Astrocyte of the cerebellum (primary cell): ENCODE results near the gene ENPP5.
"Not testable (repeated sequence)": the region's sequence is repeated elsewhere in the genome, so short reads cannot be mapped to it uniquely, and the experiment has no call there.

ENCODE experiments used
- DNase-seq: peaks from one replicate; pipeline ENCODE4 v3.0.0-alpha.2; 2011; ENCODE audit warnings: low read depth
- H3K4me3 ChIP-seq: 2 replicates; pipeline ENCODE4 v1.5.1; 2011; ENCODE audit warnings: mild to moderate bottlenecking, low read depth, low read length, moderate library complexity
- in situ Hi-C: cut with HindIII; loops from 2 replicates; pipeline ENCODE4 v1.10.0; 2017; ENCODE audit warnings: low sequenced_read_pairs
- TF ChIP-seq, protein P1 (sequence below): IDR thresholded peaks from 2 replicates; pipeline ENCODE4 v1.5.1; 2012; ENCODE audit warnings: low read length, low read depth, moderate library complexity, mild to moderate bottlenecking; ENCODE audit errors: missing control alignments

Gene ENPP5

DNA sequence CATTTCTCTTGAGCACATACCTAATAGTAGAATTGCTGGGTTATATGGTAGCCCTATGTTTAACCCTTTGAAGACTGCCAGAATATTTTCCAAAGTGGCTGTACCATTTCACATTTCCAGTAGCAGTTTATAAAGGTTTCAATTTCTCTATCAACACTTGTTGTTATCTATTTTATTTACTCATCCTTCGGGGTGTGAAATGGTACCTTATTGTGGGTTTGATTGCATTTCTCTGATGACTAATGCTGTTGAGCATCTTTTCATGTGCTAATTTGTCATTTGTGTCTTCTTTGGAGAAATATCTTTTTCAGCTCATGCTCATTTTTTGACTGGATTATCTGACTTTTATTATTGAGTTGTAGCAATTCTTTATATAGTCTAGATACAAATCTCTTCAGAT, 35.6 kb downstream of the ENPP5 start:
- TF ChIP-seq, protein P1, sequence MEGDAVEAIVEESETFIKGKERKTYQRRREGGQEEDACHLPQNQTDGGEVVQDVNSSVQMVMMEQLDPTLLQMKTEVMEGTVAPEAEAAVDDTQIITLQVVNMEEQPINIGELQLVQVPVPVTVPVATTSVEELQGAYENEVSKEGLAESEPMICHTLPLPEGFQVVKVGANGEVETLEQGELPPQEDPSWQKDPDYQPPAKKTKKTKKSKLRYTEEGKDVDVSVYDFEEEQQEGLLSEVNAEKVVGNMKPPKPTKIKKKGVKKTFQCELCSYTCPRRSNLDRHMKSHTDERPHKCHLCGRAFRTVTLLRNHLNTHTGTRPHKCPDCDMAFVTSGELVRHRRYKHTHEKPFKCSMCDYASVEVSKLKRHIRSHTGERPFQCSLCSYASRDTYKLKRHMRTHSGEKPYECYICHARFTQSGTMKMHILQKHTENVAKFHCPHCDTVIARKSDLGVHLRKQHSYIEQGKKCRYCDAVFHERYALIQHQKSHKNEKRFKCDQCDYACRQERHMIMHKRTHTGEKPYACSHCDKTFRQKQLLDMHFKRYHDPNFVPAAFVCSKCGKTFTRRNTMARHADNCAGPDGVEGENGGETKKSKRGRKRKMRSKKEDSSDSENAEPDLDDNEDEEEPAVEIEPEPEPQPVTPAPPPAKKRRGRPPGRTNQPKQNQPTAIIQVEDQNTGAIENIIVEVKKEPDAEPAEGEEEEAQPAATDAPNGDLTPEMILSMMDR: no peak
- no peak overlapping the region for H3K4me3 ChIP-seq
- no peak for DNase-seq
- in situ Hi-C loops: no loop called here

DNA sequence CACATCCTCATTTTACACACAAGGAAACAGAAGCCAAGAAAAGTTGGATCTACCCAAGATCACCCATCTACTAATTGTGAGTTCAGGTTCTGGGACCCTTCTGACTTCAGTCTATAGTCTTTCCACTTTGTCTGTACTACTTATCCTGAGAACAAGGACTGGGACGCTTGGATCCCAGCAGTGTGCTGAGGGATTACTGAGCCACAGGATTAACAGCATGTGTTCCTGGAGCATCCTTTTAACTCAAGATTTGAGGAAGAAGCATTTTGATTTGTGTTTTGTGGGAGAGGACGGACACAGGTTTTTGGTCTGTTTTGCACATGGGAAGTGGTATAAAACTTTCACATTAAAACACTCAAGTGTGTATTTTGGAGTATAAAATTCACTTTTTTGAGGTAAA, 36.6 kb downstream of the ENPP5 start:
- in situ Hi-C loops: no loop called here
- H3K4me3 ChIP-seq: no peak overlapping the region
- TF ChIP-seq, protein P1: no peak
- no peak for DNase-seq

DNA sequence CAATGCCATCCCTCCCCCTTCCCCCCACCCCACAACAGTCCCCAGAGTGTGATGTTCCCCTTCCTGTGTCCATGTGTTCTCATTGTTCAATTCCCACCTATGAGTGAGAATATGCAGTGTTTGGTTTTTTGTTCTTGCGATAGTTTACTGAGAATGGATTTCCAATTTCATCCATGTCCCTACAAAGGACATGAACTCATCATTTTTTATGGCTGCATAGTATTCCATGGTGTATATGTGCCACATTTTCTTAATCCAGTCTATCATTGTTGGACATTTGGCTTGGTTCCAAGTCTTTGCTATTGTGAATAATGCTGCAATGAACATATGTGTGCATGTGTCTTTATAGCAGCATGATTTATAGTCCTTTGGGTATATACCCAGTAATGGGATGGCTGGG, 39.5 kb downstream of the ENPP5 start:
- H3K4me3 ChIP-seq, in situ Hi-C loops, DNase-seq: not testable (repeated sequence)

DNA sequence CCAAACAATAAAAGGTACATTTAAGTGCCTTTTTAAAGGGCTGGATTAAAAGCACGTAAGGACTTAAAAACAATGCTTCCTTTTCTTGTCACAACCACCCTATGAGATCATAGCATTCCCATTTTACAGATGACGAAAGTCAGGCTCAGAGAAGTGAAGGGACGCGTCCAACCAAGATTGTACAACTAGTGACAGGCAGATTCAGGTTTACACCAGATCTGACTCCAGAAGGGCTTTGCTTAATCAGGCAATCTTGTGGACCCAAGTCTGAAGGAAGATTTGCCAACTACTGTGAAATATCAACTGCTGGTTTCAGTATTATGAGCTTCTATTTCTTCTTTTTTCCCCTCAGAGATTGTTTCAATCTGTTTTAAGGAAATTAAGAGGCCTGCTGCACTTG, 40.1 kb downstream of the ENPP5 start:
- TF ChIP-seq, protein P1: no peak
- no peak for DNase-seq
- in situ Hi-C loops: no loop called here
- H3K4me3 ChIP-seq: peak overlapping the region; percentile 63

DNA sequence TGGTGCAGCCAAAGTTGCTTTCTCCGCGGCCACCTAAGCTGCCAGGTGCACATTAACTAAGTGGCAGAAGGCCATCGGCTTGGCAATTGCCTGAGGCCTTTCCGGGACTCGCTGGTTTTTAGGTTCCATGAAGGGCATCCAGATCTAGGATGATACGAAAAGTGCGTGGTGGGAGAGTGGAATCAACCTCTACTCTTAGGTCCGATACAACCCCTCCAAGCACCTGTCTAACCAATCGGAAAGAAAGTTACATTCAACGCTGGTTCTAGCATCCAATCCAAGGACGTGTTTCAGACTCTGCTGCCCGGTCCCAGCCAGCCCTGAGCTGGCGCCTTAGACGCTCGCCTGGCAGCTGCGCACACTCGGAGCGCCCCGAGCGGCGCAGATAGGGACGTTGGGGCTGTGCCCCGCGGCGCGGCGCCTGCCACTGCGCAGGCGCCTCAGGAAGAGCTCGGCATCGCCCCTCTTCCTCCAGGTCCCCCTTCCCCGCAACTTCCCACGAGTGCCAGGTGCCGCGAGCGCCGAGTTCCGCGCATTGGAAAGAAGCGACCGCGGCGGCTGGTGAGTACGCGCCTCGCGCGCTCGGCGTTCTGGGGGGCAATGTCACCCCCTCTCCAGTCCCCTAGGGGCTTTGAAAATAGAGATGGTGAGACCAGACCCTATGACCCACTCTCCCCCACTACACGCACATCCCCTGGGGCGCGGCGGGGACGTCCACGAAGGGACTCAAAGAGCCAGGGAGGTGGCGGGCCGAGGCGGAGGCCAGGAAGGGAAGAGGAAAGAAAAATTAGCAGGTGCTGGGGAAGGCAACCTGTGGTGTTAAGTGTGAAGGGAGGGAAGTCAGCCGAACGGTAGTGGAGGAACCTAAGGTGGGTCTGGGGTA, 40.9 kb downstream of the ENPP5 start, which contains the start of gene ENPP4:
Gene ENPP4 (plus strand): TSS at position 361 of the 883 bp plus-strand sequence. CDS start 9,595 bp downstream, outside the sequence.
- peak within 1 kb of the TSS; percentile 63 for H3K4me3 ChIP-seq
- in situ Hi-C loops: no loop called here
- TF ChIP-seq, protein P1: no peak
- DNase-seq: peak; percentile 62

DNA sequence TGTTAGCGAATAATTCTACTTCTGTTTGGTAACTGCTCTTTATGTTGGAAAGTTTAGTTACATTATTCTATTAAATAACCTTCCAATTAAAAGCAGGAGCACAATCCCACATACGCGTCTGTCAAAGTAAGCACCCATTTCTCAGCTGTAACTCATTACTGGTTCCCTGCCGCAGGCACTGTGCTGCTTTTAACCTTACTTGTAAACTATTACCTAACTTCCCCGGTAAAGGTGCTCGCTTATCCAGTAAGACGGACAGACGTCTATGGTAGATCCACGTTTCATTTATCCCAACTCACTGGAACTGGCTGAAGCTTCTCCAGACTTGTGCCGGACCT, 41.5 kb downstream of the ENPP5 start:
- in situ Hi-C loops: no loop called here
- TF ChIP-seq, protein P1: no peak
- DNase-seq: no peak
- H3K4me3 ChIP-seq: peak overlapping the region; percentile 63

DNA sequence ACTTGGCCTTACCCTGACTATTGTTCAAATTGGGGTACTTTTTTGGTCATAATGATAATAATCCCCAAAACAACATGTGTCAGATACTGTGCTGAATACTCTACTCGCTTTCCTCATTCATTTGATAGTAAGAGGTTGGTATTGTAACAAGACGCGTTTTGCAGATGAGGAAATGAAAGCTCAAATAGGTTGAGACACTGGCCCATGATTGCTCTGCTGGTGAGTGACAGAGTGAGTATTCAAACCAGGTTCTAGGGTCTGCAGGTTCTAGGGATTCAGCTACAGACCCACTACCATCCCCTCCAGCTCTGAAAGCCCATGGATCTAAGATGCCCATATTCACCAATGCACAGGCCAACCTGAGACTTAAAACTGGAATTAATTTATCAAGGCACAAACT, 42.3 kb downstream of the ENPP5 start:
- H3K4me3 ChIP-seq: no peak overlapping the region
- no peak for DNase-seq
- TF ChIP-seq, protein P1: no peak
- in situ Hi-C loops: no loop called here

DNA sequence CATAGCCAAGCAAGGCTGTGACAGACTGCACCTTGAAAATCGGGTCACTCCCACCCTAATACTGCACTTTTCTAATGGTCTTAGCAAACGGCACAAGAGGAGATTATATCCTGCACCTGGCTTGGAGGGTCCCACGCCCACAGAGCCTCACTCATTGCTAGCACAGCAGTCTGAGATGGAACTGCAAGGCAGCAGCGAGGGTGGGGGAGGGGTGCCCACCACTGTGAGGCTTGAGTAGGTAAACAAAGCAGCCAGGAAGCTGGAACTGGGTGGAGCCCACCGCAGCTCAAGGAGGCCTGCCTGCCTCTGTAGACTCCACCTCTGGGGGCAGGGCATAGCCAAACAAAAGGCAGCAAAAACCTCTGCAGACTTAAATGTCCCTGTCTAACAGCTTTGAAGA, 51.1 kb downstream of the ENPP5 start:
- DNase-seq, in situ Hi-C loops, H3K4me3 ChIP-seq: not testable (repeated sequence)
